ENCODE results near the gene NRXN3. TPM values are rescaled to one million over a fixed set of nuclear protein-coding genes. Genes with fewer than 3 reads are reported as not detected.

Gene NRXN3
- total RNA-seq, 4 donors from 2014 or later: 0.04 to 0.16 TPM; not detected in 2

DNA sequence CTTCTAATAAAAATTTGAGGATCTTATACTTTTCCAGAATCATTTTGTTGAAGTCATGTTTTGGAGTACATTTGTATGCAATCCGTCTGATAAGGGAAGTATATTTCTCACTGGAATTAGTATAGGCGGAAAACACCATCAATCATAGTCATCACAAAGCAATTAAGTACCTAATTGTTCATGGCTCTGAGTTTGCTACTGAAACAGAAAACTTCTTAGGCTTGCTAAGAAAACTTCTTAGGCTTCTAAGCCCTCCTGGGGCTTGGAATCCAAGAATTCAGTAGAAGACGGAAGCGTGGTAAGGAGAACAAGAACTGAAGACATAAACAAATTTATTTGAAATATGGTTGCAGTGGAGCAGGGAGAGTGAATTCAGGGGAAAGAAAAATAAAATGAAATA, 1404.9 kb downstream of the NRXN3 start:
- H3K9me3 ChIP-seq: no peaks in the 10 kb centered on the region
- no peak overlapping the region for H3K27ac ChIP-seq
- no peaks in the 10 kb centered on the region for H3K27me3 ChIP-seq
- in situ Hi-C loops (cut with MboI; ENCODE audit: low sequenced_read_pairs in 4 of 4) (no loop called here), intact Hi-C loops (cut with DNase I; ENCODE audit: low total_unique reads) (no loop called here)
- H3K4me1 ChIP-seq: peaks cover 5 to 8% of the 10 kb centered on the region in 2 donors
- ATAC-seq: no peak
- no peak for TF ChIP-seq POLR2A (IDR thresholded peaks at IDR 0.05)
- TF ChIP-seq, protein P1, sequence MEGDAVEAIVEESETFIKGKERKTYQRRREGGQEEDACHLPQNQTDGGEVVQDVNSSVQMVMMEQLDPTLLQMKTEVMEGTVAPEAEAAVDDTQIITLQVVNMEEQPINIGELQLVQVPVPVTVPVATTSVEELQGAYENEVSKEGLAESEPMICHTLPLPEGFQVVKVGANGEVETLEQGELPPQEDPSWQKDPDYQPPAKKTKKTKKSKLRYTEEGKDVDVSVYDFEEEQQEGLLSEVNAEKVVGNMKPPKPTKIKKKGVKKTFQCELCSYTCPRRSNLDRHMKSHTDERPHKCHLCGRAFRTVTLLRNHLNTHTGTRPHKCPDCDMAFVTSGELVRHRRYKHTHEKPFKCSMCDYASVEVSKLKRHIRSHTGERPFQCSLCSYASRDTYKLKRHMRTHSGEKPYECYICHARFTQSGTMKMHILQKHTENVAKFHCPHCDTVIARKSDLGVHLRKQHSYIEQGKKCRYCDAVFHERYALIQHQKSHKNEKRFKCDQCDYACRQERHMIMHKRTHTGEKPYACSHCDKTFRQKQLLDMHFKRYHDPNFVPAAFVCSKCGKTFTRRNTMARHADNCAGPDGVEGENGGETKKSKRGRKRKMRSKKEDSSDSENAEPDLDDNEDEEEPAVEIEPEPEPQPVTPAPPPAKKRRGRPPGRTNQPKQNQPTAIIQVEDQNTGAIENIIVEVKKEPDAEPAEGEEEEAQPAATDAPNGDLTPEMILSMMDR (IDR thresholded peaks at IDR 0.05 in 4 of 5, conservative IDR thresholded peaks at IDR 0.05 in 1 of 5): no peak
- H3K4me3 ChIP-seq: no peak overlapping the region
- DNase-seq: no peak
- H3K36me3 ChIP-seq: no peaks in the 10 kb centered on the region

DNA sequence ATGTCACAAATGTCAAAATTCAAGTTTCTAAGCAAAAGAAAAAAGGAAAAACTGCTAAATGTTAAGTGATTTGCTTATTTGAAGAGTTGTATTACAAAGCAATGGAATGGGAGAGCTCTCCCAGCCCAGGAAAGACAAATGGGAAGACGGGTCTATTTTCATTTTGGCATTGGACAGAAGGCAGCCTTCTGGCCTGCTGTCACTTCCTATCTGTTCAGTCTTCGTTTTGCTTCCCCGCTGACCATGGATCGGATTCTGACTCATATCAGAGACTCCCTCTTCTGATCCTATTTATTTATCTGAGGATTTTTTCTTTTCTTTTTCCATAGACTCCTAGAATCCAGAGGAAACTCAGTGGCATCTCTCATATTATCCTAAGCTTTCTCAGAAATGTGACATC, 1406.3 kb downstream of the NRXN3 start:
- H3K4me1 ChIP-seq: peaks cover 5 to 8% of the 10 kb centered on the region in 2 donors
- no peak overlapping the region for H3K4me3 ChIP-seq
- no peaks in the 10 kb centered on the region for H3K27me3 ChIP-seq
- TF ChIP-seq, protein P1 (IDR thresholded peaks at IDR 0.05 in 4 of 5, conservative IDR thresholded peaks at IDR 0.05 in 1 of 5): no peak
- no peak for TF ChIP-seq POLR2A (IDR thresholded peaks at IDR 0.05)
- in situ Hi-C loops (cut with MboI; ENCODE audit: low sequenced_read_pairs in 4 of 4): no loop called here
- intact Hi-C loops (cut with DNase I; ENCODE audit: low total_unique reads): no loop called here
- DNase-seq (no peak), ATAC-seq (no peak)
- H3K36me3 ChIP-seq: no peaks in the 10 kb centered on the region
- H3K9me3 ChIP-seq: no peaks in the 10 kb centered on the region
- no peak overlapping the region for H3K27ac ChIP-seq

DNA sequence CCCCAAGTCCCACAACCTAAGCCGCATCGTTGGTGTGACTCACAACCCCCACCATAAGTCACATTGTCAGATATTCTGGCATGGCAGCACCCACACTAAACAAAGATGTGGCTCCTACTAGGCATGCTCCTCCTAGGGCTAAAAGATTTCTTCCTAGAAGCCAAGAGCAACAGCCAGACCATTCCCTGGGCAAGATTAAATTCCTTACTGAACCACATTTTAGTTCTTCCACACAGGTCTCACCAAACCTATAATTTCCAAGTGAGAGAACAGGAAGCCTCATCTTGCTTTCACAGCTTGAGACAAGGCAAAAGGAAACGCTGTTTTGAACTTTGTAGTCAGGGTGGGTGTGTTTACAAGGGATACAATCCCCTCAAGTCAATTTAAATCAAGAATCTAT, 1408.3 kb downstream of the NRXN3 start:
- TF ChIP-seq, protein P1 (IDR thresholded peaks at IDR 0.05 in 4 of 5, conservative IDR thresholded peaks at IDR 0.05 in 1 of 5): no peak
- TF ChIP-seq POLR2A (IDR thresholded peaks at IDR 0.05): no peak
- no peak for DNase-seq
- H3K27me3 ChIP-seq: no peaks in the 10 kb centered on the region
- in situ Hi-C loops (cut with MboI; ENCODE audit: low sequenced_read_pairs in 4 of 4): no loop called here
- ATAC-seq: no peak
- no peak overlapping the region for H3K4me3 ChIP-seq
- H3K27ac ChIP-seq: no peak overlapping the region
- intact Hi-C loops (cut with DNase I; ENCODE audit: low total_unique reads): no loop called here
- no peaks in the 10 kb centered on the region for H3K36me3 ChIP-seq
- peaks cover 5 to 8% of the 10 kb centered on the region in 2 donors for H3K4me1 ChIP-seq
- no peaks in the 10 kb centered on the region for H3K9me3 ChIP-seq

DNA sequence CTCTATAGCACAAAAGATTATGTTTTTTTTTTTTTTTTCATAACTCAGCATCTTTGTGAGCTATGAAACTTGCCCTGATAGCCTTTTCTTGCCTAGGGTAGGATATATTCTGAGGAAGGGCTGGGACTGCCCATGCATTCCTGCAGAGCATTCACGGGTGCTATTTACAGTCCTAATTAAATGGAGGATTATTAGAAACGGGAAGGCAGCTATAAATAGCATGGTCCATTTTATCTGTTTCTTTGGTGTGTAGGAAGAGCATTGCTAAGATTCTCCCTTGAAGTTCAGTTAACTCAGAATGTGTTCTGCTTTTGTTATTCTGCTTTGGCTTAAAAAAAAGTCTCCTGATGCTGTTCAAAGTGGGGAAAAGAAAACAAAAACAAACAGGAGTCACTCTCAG, 1410.2 kb downstream of the NRXN3 start:
- Histone ChIP-seq H3K27ac (no peak overlapping the region), H3K4me3 (no peak overlapping the region), H3K9me3 (no peaks in the 10 kb centered on the region), H3K36me3 (no peaks in the 10 kb centered on the region), H3K27me3 (no peaks in the 10 kb centered on the region), H3K4me1 (peaks cover 5 to 8% of the 10 kb centered on the region in 2 donors)
- TF ChIP-seq, protein P1 (IDR thresholded peaks at IDR 0.05 in 4 of 5, conservative IDR thresholded peaks at IDR 0.05 in 1 of 5): no peak
- no peak for TF ChIP-seq POLR2A (IDR thresholded peaks at IDR 0.05)
- in situ Hi-C loops (cut with MboI; ENCODE audit: low sequenced_read_pairs in 4 of 4): no loop called here
- DNase-seq (no peak), ATAC-seq (no peak)
- intact Hi-C loops (cut with DNase I; ENCODE audit: low total_unique reads): no loop called here

DNA sequence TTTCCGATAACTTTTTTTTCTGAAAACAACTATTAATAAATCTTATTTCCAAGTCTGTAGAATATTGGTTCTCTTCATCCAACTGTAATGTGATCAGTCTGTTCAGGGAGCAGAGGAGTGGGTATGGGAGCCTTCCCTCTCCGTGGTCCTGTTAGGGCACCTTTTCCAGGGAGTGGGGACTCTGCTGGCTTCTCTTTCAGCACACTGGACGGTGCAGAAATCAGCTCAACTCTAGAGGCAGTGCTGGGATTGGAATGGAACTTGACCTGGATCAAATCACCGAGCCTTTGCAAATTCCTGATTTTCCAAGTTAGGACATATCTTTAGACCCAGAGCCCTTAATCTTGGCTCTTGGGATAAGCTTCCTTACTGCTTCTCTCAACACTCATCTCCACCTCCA, 1410.7 kb downstream of the NRXN3 start:
- in situ Hi-C loops (cut with MboI; ENCODE audit: low sequenced_read_pairs in 4 of 4): no loop called here
- Histone ChIP-seq H3K27me3 (no peaks in the 10 kb centered on the region), H3K4me3 (no peak overlapping the region), H3K4me1 (peaks cover 5 to 7% of the 10 kb centered on the region in 2 donors), H3K36me3 (no peaks in the 10 kb centered on the region), H3K9me3 (no peaks in the 10 kb centered on the region), H3K27ac (no peak overlapping the region)
- DNase-seq (no peak), ATAC-seq (no peak)
- intact Hi-C loops (cut with DNase I; ENCODE audit: low total_unique reads): no loop called here
- TF ChIP-seq POLR2A (IDR thresholded peaks at IDR 0.05): no peak
- TF ChIP-seq, protein P1 (IDR thresholded peaks at IDR 0.05 in 4 of 5, conservative IDR thresholded peaks at IDR 0.05 in 1 of 5): no peak
